Stomach (tissue), 9 donors: ENCODE measurements around the gene TMEM62. TPM values are rescaled to one million over a fixed set of nuclear protein-coding genes. Genes with fewer than 3 reads are reported as not detected.

Experiments
- DNase-seq, 2 donors: peaks; one replicate each; pipeline versions ENCODE4 v3.0.0 to v3.0.0-alpha.2; 2013 to 2019
- H3K27ac ChIP-seq, 5 donors: fragments of 200-600 bp in 4 of 5; sonication (generic) in 4 of 5; one replicate each; pipeline ENCODE4 v1.5.1; 2013 to 2019; ENCODE audit warnings: mild to moderate bottlenecking in 1 of 5, moderate library complexity in 1 of 5
- H3K27me3 ChIP-seq, 3 donors: fragments of 200-600 bp; sonication (generic); one replicate each; pipeline ENCODE4 v1.5.1; 2017 to 2019; ENCODE audit warnings: mixed run types in 1 of 3
- H3K36me3 ChIP-seq, 4 donors: fragments of 200-600 bp; sonication (generic); 1 replicate in 3 of 4; 2 replicates in 1 of 4; pipeline ENCODE4 v1.5.1; 2016 to 2019
- H3K4me1 ChIP-seq, 4 donors: fragments of 200-600 bp; sonication (generic); one replicate each; pipeline ENCODE4 v1.5.1; 2016 to 2019
- H3K4me3 ChIP-seq, 4 donors: fragments of 200-600 bp; sonication (generic) in 3 of 4; one replicate each; pipeline ENCODE4 v1.5.1; 2016 to 2019; ENCODE audit warnings: mild to moderate bottlenecking in 1 of 4
- H3K9me3 ChIP-seq, 4 donors: fragments of 200-600 bp; sonication (generic); one replicate each; pipeline ENCODE4 v1.5.1; 2016 to 2019
- EP300 ChIP-seq: sonication (generic); formaldehyde crosslinking; IDR thresholded peaks from one replicate; pipeline ENCODE4 v1.6.1; 2017; ENCODE audit warnings: antibody characterized with exemption
- POLR2A ChIP-seq, 4 donors: fragments of 450-650 bp; IDR thresholded peaks; one replicate each; pipeline ENCODE4 v1.6.1; 2016; ENCODE audit warnings: antibody characterized with exemption in 4 of 4, control low read depth in 2 of 4, mild to moderate bottlenecking in 1 of 4, moderate library complexity in 1 of 4
- POLR2AphosphoS5 ChIP-seq, 3 donors: sonication (generic); formaldehyde crosslinking; IDR thresholded peaks; one replicate each; pipeline ENCODE4 v1.6.1; 2016; ENCODE audit warnings: antibody characterized with exemption in 3 of 3
- WGBS, 5 donors: extraction: QIAGEN DNeasy Blood & Tissue Kit in 3 of 5; methylation state at CpG; one replicate each; pipeline versions ENCODE4 v1.1.5 to v1.1.7; 2013 to 2018; 5-methylcytosine and 5-hydroxymethylcytosine counted together
- intact Hi-C: fragments of 100-400 bp; cut with DNase I; formaldehyde crosslinking; loops from one replicate; pipeline ENCODE4 v1.15.1; 2023; ENCODE audit warnings: low total_unique reads
- polyA plus RNA-seq, 3 donors: library from polyadenylated mRNA; stranded (reverse); fragments of 200-250 nt; gene quantifications; one replicate each; pipeline ENCODE4 v1.2.3, GENCODE V29; 2013
- small RNA-seq, 4 donors: library from RNA; depleted of rRNA; stranded (forward); fragments of <200 nt; gene quantifications; one replicate each; pipeline ENCODE3, GENCODE V24; 2016
- total RNA-seq, 5 donors: library from RNA; depleted of rRNA; stranded (reverse); fragments of >200 nt; gene quantifications; one replicate each; pipeline versions ENCODE4 v1.1.0 to v1.2.3, GENCODE V29; 2014 to 2016
- TF ChIP-seq, protein P1 (sequence below), 7 experiments: fragments of 450-650 bp in 4 of 7; fragments of 200-600 bp in 3 of 7; sonication (generic) in 3 of 7; IDR thresholded peaks; one replicate each; pipeline ENCODE4 v1.5.1; 2016 to 2019; ENCODE audit warnings: antibody characterized with exemption in 7 of 7, control low read depth in 2 of 7, mild to moderate bottlenecking in 1 of 7
- donor health status: healthy with polysubstance abuse.
- donor health status: Bipolar disorder and iron deficiency.
- donor health status: healthy.

TMEM62 gene
- total and polyA plus RNA-seq, 8 donors, result 5.5 to 92.0 (median 33.7) TPM

DNA sequence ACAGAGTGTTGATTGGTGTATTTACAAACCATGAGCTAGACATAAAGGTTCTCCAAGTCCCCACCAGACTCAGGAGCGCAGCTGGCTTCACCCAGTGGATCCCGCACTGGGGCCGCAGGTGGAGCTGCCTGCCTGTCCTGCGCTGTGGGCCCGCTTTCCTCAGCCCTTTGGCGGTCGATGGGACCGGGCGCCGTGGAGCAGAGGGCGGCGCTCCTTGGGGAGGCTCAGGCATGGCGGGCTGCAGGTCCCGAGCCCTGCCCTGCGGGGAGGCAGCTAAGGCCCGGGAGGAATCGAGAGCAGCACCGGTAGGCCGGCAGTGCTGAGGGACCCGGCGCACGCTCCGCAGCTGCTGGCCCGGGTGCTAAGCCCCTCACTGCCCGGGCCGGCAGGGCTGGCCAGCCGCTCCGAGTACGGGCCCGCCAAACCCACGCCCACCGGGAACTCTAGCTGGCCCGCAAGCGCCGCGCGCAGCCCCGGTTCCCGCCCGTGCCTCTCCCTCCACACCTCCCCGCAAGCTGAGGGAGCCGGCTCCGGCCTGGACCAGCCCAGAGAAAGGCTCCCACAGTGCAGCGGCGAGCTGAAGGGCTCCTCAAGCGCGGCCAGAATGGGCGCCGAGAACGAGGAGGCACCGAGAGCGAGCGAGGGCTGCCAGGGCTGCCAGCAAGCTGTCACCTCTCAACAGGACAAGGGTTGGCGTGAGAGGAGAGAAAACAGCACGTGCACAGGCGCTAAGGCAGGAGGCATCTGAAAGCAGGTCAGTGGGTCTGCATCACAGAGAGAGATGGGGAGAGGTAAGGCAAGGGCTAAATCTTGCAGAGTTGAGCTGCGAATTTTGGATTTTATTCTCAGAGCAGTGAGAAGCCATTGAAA, 93.3 kb downstream of the TMEM62 start:
- no peak overlapping the region for H3K4me3 ChIP-seq
- no peak for DNase-seq
- intact Hi-C loops, result loop anchor here (5.0 kb wide), 1 partner anchor 61 kb away; no protein-coding TSS in a partner anchor
- H3K27ac ChIP-seq, result no peak overlapping the region
- TF ChIP-seq POLR2A (IDR thresholded peaks at IDR 0.05), result no peak
- no peak for TF ChIP-seq POLR2AphosphoS5 (IDR thresholded peaks at IDR 0.05)
- TF ChIP-seq EP300, result no peak
- TF ChIP-seq, protein P1, sequence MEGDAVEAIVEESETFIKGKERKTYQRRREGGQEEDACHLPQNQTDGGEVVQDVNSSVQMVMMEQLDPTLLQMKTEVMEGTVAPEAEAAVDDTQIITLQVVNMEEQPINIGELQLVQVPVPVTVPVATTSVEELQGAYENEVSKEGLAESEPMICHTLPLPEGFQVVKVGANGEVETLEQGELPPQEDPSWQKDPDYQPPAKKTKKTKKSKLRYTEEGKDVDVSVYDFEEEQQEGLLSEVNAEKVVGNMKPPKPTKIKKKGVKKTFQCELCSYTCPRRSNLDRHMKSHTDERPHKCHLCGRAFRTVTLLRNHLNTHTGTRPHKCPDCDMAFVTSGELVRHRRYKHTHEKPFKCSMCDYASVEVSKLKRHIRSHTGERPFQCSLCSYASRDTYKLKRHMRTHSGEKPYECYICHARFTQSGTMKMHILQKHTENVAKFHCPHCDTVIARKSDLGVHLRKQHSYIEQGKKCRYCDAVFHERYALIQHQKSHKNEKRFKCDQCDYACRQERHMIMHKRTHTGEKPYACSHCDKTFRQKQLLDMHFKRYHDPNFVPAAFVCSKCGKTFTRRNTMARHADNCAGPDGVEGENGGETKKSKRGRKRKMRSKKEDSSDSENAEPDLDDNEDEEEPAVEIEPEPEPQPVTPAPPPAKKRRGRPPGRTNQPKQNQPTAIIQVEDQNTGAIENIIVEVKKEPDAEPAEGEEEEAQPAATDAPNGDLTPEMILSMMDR (IDR thresholded peaks at IDR 0.05), result no peak
- H3K36me3 ChIP-seq, result no peaks in the 10 kb centered on the region
- H3K9me3 ChIP-seq, result no peaks in the 10 kb centered on the region
- 93 to 97% (median 96%) methylated on average over 27 to 57 of the region's 57 CpGs for WGBS, 5 donors
- no peaks in the 10 kb centered on the region for H3K4me1 ChIP-seq
- peaks cover 0 to 13% (median 0%) of the 10 kb centered on the region in 3 donors for H3K27me3 ChIP-seq

DNA sequence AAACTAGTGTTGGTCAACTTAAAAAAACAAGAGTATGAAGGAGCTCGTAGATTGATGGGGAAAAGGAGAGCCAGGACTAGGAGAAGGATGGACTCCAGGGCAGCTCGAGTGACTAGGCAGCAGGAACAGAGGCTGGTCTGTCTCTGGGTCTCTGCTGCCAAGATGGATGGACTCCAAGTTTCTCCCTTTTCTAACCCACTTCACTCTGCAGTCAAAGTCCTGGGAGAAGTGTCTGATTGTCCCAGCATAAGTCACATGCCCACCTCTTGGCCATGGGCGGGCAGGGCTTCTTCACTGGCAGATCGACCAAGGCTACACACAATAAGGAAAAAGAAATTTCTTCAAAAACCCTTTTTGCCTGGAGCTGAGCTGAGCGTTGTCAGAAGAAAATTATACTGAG, 96.6 kb downstream of the TMEM62 start:
- DNase-seq, result no peak
- Histone ChIP-seq H3K4me3 (no peak overlapping the region), H3K27me3 (peaks cover 0 to 10% (median 0%) of the 10 kb centered on the region in 3 donors), H3K9me3 (no peaks in the 10 kb centered on the region), H3K4me1 (no peaks in the 10 kb centered on the region), H3K27ac (no peak overlapping the region), H3K36me3 (no peaks in the 10 kb centered on the region)
- TF ChIP-seq EP300, result no peak
- TF ChIP-seq POLR2A (IDR thresholded peaks at IDR 0.05), result no peak
- no peak for TF ChIP-seq POLR2AphosphoS5 (IDR thresholded peaks at IDR 0.05)
- intact Hi-C loops, result loop anchor here (5.0 kb wide), 1 partner anchor 57 kb away; no protein-coding TSS in a partner anchor
- 75 to 83% (median 79%) methylated on average over 5 of the region's 5 CpGs for WGBS, 5 donors

DNA sequence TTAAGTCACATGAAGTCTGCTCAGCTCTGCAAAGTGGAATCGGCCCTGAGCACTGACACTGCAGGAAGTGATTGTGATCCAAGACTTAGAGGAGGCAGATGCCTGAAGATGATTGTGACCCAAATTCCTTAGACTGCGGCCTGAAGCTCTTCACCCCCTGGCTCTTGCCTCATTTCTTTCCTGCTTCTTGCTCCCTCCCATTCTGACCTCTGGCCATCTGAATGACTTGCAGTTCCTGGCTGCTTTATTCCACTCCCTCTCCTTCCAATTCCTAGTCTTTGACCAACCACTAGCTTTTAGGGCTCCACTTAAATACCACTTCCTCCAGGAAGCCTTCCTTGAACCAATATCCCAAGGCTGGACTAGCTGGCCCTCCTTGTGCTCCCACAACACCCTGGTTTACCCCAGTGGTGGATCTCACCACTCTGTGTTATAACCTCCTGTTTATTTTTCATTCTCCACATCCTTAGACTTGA, 97.3 kb downstream of the TMEM62 start:
- Histone ChIP-seq H3K9me3 (no peaks in the 10 kb centered on the region), H3K36me3 (no peaks in the 10 kb centered on the region), H3K4me1 (no peaks in the 10 kb centered on the region), H3K27me3 (peaks cover 0 to 15% (median 0%) of the 10 kb centered on the region in 3 donors), H3K27ac (no peak overlapping the region), H3K4me3 (no peak overlapping the region)
- no peak for DNase-seq
- 51 to 63% (median 59%) methylated on average over 2 of the region's 2 CpGs for WGBS, 5 donors
- intact Hi-C loops, result no loop called here
- TF ChIP-seq EP300 (no peak), POLR2AphosphoS5 (IDR thresholded peaks at IDR 0.05) (no peak), POLR2A (IDR thresholded peaks at IDR 0.05) (no peak)
- TF ChIP-seq, protein P1 (IDR thresholded peaks at IDR 0.05), result no peak

DNA sequence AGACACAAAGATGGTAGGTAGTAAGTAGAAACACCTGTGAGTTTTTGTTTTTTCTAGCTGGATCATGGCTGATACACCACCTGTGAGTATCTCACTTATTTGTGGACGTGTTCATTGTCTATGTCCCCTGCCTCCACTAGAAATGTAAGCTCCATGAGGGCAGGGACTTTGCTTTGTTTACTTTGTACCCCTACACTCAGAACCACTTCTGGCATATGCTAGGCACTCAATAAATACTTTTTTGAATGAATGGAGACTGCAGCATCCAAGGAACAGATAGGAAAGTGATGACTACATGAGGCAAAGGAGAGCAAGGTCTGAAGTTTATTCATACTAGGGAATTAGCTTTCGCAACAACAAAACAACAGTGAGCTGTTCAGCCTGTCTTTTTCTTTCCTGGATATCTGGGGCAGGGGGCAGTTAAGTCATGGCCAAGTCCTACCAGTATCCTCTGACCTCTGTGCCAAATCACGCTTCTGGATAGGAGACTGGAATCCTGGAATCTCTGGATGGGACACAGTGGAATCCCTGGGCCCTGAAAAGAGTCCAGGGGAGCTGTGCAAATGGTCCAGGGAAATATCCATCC, 99.0 kb downstream of the TMEM62 start:
- Histone ChIP-seq H3K27me3 (peaks cover 0 to 10% (median 0%) of the 10 kb centered on the region in 3 donors), H3K9me3 (no peaks in the 10 kb centered on the region), H3K4me3 (no peak overlapping the region), H3K36me3 (no peaks in the 10 kb centered on the region), H3K4me1 (no peaks in the 10 kb centered on the region), H3K27ac (no peak overlapping the region)
- intact Hi-C loops, result no loop called here
- DNase-seq, result no peak
- TF ChIP-seq, protein P1 (IDR thresholded peaks at IDR 0.05), result no peak
- TF ChIP-seq EP300, result no peak
- no peak for TF ChIP-seq POLR2A (IDR thresholded peaks at IDR 0.05)
- TF ChIP-seq POLR2AphosphoS5 (IDR thresholded peaks at IDR 0.05), result no peak
- WGBS, 5 donors, result 74 to 87% (median 82%) methylated on average over 3 of the region's 3 CpGs

Small RNAs within 50 kb of the gene (small RNA-seq; reads per million reads assigned to genes)
- gene AC068724.2, result 0 reads per million in 4 donors

Other genes starting within 250 kb of the TMEM62 start
- 10 to 100 TPM in 3 of 5 donors, 1 to 10 TPM in 2; 7.0 to 15.6 (median 11.6) TPM for gene TTBK2, start 212.8 kb upstream of the TMEM62 start, total RNA-seq
- 1 to 10 TPM; 1.2 to 1.7 (median 1.6) TPM for gene TTBK2, start 212.8 kb upstream of the TMEM62 start, polyA plus RNA-seq
- 100 to 1,000 TPM in 1 of 5 donors, 10 to 100 TPM in 3, 1 to 10 TPM in 1; 6.7 to 124 (median 25.4) TPM for gene UBR1, start 27.5 kb upstream of the TMEM62 start, total RNA-seq
- 1 to 10 TPM; 3.1 to 6.0 (median 3.6) TPM for gene UBR1, start 27.5 kb upstream of the TMEM62 start, polyA plus RNA-seq
- 10 to 100 TPM; 41.1 to 81.7 (median 46.1) TPM for gene CCNDBP1, start 51.8 kb downstream of the TMEM62 start, total RNA-seq
- 100 to 1,000 TPM in 1 of 3 donors, 10 to 100 TPM in 2; 47.2 to 136 (median 58.3) TPM for gene CCNDBP1, start 51.8 kb downstream of the TMEM62 start, polyA plus RNA-seq
- gene EPB42, start 87.4 kb downstream of the TMEM62 start, total RNA-seq, result 1 to 10 TPM in 1 of 5 donors, not detected in 4; 1.3 TPM
- not detected for gene EPB42, start 87.4 kb downstream of the TMEM62 start, polyA plus RNA-seq
- gene TGM5, start 133.3 kb downstream of the TMEM62 start, total RNA-seq, result not detected
- 1 to 10 TPM in 1 of 3 donors, not detected in 2; 1.5 TPM for gene TGM5, start 133.3 kb downstream of the TMEM62 start, polyA plus RNA-seq
- not detected for gene TGM7, start 168.7 kb downstream of the TMEM62 start, total RNA-seq
- gene TGM7, start 168.7 kb downstream of the TMEM62 start, polyA plus RNA-seq, result under 1 TPM in 1 of 3 donors, not detected in 2; 0.83 TPM
- 1 to 10 TPM in 3 of 5 donors, under 1 TPM in 2; under 0.01 to 6.4 (median 2.3) TPM for gene LCMT2, start 197.0 kb downstream of the TMEM62 start, total RNA-seq
- 1 to 10 TPM; 2.6 to 4.8 (median 3.0) TPM for gene LCMT2, start 197.0 kb downstream of the TMEM62 start, polyA plus RNA-seq
- 10 to 100 TPM in 4 of 5 donors, 1 to 10 TPM in 1; 8.5 to 45.5 (median 36.7) TPM for gene ZSCAN29, start 237.5 kb downstream of the TMEM62 start, total RNA-seq
- 1 to 10 TPM; 4.5 to 7.8 (median 6.1) TPM for gene ZSCAN29, start 237.5 kb downstream of the TMEM62 start, polyA plus RNA-seq
- gene TUBGCP4, start 237.5 kb downstream of the TMEM62 start, total RNA-seq, result 10 to 100 TPM in 4 of 5 donors, 1 to 10 TPM in 1; 4.1 to 50.4 (median 19.5) TPM
- gene TUBGCP4, start 237.5 kb downstream of the TMEM62 start, polyA plus RNA-seq, result 1 to 10 TPM; 2.6 to 4.9 (median 4.0) TPM